GM21529 (cell line): Measurements from ENCODE around the gene SRPK2.

Experiments used
- ATAC-seq: cut with Tn5 transposase; IDR thresholded peaks from one replicate; pipeline ENCODE4 v1.9.1; 2021; ENCODE audit not compliant: unreplicated experiment

Gene SRPK2

DNA sequence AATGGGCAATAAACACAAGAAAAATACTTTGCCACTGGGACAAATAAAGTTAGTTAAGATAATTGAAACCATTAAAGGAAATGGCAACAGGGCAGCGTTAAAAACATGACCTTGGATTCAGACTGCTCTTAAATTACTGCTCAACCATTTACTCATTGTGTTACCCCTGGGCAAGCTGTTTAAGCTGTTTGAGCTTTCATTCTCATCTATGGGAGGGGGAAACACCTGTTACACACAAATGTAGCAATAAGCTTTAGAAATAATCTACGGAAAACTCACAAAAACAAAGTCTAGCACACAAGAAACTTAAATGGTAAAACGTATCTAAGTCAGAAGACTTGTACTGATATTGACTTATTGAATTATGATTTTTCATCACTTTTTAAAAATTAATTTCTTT, 237.6 kb downstream of the SRPK2 start:
- no peak for ATAC-seq

DNA sequence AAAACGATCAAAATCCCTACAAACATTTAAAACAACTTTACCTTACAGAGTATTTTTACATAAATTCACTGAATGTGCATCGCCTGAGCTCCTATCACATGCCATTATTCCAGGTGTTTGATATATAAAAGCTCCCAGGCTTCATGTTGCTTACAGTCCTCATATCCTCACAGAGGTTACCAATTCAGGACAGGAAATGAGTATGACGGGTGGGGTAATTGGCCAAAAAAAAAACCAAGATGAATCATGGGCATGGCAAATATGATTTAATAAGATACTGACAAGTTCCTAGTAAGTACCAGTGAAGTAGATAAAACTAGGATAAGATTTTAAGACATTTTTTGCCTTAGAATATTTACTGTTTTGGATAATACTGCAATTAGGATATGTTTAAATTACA, 238.9 kb downstream of the SRPK2 start:
- no peak for ATAC-seq

DNA sequence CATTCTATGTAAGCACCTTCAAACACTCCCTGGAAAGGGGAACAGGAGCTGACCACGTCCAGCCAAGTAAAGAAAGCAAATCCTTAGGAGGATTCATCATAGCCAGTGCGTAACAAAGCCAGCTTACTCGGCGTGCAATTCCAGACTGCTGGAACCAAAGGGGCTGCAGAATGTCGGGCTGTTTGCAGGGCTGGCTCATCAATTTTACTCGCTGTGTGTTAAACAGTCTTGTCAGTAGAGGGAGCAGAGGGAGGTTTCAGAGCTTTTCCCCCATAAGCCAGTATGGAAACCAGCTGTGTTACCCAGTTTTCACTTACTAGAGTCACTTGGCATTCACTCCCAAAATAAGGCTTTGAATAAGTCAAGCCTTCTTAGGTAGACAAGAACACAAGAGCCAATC, 247.7 kb downstream of the SRPK2 start:
- no peak for ATAC-seq

DNA sequence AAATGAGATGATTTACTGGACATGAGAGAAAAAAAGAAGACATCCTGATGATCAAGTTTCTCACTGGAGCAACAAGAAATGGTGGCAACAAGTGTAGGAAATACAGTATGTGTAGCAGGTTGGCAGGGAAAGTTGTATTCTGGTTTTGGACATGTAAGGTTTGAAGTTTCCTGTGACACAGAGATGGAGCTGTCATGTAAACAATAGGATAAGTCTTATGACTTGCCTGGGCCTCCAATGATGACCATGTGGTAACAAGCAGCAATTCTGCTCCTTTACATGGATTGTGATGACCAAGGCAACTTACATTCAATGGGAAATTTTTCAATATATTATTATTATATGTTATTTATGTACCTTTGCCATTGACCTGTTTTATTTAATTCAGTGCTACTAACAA, 249.3 kb downstream of the SRPK2 start:
- ATAC-seq, result no peak

DNA sequence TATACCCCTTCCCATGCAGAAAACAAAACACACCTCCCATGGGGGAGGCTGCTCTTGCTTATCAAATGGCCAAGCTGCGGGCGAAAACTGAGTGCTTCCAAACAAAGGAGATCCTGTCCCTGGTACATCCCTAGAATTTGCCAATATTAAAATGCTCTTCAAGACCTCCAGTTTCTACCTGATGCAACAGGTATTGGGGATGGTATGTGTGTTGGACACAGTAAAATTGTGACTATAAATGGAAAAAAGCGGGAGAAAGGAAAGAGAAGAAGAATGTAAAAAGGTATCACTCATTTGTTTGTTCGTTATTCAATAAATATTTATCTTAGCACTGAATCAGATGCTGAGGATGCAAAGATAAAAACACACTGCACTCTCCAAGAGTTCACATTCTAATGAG, 250.8 kb downstream of the SRPK2 start:
- no peak for ATAC-seq

DNA sequence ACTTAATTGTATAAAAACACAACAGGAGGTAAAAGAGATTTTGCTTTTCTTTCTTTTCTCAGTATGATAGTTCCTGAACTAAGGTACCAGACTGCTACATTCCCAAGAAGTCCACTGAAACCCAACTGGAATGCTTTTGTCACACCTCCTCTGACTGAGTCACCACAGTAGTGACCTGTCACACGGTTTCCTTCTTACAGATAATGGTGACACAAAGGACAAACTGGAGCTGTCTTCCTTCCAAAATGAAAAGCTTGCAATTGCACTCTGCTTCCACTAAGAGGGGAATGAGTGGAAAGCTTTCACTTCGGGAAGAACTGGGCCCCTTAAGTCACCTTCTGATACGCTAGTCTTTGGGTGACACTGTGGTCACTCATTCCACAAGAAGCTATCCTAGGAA, 252.5 kb downstream of the SRPK2 start:
- ATAC-seq, result no peak

DNA sequence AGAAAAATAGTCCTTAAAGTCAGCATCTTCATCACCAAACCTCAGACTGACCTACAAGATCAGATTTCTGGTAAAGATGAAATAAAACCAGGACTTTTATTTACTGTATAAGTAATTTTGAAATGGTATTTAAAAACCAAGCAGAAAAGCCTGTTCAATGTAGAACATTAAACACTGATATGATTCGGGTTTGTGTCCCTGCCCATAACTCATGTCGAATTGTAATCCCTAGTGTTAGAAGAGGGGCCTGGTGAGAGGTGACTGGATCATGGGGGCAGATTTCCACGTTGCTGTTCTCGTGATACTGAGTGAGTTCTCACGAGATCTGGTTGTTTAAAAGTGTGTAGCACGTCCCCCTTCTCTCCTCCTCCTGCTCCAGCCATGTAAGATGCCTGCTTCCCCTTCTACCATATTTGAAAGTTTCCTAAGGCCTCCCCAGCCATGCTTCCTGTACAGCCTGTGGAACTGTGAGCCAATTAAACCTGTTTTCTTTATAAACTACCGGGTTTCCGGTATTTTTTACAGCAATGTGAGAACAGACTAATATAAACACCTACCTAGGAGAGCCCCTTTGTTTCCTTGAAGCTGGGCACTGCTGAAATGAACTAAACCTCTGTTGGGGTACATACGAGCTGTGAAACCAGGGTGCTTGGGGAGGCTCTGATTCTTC, 254.6 kb downstream of the SRPK2 start:
- ATAC-seq, result no peak

DNA sequence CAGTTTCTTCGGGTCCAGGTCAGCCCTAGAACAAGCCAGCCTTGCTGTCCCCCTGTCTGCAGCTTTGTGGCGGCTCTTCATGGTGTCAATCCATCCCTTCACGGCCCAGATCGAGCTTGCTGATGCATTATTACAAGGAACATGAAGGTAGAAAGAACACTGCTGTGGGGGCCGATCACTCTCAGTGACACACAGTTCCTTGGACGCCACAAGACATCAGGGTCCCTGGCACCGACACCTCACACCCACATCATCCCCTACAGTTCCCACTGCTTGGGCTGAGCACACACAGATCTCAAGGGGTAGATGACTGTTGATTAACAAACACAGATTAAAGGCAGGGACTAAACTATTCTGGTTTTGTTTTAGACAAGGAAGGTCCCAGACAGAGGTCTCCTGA, 255.4 kb downstream of the SRPK2 start:
- ATAC-seq, result no peak

DNA sequence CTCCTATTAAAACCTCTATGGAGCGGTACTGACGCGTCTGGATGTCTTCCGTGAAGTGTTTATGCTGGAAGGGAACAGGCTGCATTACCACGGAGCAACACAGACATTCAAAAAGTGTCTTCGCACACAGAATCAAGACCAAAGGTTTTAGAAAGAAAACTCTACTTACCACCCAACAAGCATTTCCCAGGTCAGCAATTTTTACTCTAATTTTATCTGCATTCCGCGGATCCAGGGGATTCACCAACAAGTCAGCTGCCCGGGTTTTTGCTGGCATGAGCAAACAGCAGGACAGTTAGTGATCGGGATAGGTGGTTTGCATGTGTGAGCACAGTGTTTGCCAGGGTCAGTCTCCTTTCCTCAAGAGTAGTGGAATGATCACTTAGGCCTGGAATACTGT, 255.9 kb downstream of the SRPK2 start:
- no peak for ATAC-seq

DNA sequence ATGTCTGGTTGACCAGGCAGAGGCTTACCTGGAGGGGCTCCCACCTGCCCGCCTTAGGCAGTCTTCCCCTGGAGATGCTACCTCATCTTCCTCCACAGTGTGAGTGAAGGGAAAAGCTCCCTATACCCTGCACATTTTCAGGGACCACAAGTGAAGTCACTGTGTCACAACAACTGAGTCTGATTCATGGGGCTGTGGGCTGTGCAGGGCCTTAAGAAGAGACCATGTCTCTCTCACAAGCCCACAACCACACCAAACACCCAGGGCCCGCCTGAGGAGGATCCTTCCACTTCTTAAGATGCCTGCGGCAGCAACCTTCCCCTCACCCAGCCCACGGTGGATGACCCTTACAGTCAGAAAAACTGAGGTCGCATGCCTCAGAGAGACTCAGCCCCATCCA, 256.4 kb downstream of the SRPK2 start:
- ATAC-seq, result no peak

DNA sequence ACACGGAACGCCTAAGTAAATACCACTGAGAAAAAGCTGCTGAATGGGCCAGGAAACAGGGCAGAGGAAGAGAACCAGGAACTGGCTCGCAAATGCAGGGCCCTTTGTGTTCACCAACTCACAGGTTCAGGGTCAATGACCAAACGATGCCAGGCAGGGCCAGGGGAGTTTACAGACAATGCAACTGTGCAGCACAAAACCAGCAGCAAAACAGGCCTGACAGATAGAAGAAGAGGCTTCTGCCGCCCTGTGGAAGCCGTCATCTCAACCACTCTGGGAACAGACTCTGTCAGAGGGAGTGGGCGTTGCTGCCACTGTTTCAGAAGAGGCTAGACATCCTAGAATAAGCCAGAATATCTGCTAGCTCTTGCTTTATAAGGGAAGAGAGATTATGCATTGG, 256.8 kb downstream of the SRPK2 start:
- no peak for ATAC-seq

DNA sequence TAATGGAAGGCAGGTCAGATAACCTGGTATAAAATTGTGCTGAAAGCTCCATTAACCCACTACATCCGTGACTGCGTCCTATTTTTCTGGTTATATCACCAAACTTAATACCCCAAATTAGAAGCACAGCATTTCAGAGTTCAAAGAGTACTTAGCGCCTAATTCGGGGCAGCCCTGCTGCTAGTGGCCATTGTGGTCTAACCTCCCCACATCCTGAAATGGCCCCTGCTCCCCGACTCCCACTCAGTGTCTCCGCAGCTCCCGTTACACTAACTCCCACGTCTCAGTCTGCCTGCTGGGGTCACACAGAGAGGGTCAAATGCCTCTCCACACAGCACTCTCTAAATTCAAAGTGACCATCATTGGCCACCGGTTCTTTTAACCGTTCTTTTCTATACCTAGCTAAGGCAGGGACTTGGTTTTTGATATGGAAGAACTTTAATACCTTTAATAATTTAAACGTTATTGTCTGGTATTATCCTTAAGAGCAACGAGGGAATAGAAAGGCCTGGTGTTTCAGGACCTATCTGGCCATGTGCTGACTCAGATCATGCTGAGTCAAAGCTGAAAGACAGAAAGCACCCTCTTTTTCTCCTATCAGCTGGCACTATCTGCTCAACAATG, 257.6 kb downstream of the SRPK2 start:
- ATAC-seq, result peak; percentile 85

DNA sequence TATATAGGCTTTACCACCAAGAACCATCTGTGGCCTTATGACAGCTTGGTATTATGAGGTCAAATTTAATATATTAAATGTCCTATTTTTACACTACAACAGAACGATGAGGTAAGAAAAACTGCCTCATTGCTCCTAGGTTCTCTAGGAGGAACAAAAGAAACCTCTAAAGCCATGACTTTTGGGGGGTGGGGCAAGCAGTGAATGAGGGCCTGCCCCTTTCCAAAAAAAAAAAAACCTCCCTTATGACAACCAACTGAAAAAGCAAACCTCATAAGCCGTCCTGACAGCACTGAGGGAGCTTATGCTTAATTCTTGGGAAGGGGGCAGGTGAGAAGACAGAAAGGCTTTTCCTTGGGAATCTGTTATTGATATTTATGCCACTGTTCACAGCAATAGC, 258.1 kb downstream of the SRPK2 start:
- ATAC-seq, result no peak

DNA sequence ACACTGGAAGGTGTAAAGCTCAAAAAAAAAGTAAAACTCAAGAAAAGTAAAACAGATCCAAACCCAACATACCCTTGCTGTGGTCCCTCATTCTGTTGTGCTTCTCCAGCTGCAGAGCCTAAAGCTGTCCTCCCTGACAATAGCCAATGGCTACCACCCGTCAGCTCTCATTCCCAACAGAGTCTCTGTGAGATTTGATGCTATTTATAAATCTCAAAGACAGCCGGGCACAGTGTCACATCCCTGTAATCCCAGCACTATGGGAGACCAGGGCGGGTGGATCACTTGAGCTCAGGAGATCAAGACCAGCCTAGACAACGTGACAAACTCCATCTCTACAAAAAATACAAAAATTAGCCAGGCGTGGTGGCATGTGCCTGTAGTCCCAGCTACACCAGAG, 258.7 kb downstream of the SRPK2 start:
- ATAC-seq, result no peak

DNA sequence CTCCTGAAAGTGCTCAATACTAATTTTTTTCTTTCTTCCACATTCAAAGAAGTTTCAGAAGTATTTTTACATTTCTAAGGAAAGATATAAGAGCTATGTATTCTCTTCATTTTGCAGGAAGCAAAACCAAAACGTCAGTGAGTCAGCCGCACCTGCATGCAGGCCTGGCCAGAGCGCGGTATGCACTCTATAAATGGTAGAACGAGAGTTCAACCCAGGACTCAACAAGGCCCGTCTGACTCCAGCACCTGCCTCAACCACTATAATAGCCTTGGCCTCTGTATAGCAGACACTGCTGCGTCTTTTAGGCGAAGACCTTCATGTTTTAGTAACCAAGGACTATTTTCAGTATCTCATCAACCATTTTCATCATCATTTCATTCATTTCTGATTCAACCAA, 261.5 kb downstream of the SRPK2 start:
- ATAC-seq, result no peak

DNA sequence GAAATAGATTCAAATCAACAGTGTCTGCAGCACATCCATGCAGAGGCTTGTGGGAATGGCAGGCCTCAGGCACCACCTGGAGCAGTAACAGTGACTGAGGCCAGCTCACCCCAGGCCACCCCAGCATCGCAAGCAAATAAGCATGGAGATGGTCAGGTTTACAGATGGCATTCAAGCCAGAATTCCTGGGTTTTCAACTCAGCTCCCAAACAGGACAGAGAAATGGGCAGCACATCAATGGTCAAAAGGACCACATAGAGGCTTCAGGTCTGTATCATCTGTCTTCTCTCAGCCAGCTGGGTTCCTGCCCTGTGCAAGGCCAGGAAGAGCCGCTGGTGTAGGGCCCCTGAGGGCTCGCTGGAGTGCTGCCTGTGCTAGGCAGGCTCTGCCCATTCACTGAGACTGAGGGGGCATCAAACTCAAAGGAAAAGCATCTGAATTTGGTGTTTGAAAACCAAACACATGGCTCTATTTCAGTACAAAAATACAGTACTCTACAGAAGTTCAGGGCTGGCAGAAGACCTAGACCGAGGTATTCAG, 262.2 kb downstream of the SRPK2 start:
- no peak for ATAC-seq

DNA sequence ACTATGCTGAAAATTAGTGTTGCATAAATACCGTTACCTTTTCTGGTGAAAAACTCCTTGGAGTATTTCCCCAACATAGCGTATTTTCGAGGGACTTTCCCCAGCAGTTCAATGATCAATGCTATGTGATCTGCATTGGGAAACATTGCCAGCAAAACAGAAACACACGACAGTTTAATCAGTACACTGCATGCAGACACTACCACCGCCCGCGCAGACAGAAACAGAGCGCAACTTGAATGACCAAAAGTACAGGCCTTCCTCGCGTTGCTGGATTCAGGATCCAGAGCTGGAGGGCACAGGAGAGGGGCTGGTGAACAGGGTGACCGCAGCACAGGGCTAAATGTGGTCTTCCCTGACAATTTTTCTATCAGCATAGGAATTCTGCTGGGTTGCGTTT, 263.0 kb downstream of the SRPK2 start:
- no peak for ATAC-seq

DNA sequence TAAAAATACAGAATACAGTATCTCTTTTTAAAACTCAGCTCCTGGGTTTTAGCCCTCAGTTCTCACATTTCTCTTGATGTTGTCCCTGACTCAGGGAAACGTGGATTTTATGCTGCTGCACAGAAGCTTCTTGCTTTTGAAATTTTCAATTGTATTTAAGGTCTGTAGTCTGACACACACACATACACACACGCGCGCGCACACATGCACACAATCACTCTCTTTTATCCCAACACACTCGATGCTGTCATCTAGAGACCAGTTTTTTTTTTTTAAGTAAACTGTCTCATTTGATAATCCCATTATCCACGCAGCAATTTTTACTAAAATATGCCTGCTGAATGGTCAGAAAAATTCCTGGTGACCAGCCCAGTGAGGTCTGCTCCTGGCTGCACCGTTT, 266.1 kb downstream of the SRPK2 start:
- ATAC-seq, result no peak

DNA sequence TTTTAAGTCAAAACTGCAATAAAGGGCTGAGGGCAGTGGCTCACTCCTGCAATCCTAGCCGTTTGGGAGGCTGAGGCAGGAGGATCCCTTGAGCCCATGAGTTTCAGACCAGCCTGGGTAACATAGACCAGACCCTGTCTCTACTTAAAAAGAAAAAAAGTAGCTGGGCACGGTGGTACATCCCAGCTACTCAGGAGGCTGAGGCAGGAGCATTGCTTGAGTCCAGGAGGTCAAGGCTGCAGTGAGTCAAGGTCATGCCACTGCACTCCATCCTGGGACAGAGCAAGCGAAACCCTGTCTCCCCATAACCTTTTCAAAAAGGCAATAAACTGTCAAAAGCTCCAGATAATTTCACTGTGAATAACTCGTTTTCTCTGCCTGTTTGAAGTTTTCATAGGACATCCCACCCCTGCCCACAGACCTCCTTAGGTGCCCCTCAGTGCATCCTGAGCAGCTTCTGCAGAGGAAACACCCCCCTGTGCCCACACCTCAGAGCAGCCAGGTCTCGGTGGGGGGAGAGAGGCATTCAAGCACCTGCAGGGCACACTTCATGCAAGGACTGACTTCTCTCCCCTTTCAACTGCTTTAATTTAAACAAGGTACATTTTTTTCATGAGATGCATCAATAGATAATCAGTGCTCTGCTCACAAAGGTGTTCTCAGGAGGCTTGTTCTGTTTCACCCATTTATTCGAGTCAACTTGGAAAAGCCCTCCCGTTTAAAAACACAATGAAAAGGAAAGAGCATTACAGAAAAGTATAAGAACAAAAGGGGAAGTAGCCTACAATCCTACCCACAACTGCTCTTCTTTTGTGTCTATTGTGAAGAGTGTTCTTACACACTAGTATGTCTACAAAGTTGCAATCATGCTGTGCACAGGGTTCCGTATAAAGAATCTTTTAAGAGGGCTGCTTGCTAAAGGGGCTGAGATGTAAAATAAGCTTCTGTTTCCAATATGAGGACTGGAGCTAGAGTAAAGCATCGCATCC, 269.8 kb downstream of the SRPK2 start:
- ATAC-seq, result peak; percentile 57

DNA sequence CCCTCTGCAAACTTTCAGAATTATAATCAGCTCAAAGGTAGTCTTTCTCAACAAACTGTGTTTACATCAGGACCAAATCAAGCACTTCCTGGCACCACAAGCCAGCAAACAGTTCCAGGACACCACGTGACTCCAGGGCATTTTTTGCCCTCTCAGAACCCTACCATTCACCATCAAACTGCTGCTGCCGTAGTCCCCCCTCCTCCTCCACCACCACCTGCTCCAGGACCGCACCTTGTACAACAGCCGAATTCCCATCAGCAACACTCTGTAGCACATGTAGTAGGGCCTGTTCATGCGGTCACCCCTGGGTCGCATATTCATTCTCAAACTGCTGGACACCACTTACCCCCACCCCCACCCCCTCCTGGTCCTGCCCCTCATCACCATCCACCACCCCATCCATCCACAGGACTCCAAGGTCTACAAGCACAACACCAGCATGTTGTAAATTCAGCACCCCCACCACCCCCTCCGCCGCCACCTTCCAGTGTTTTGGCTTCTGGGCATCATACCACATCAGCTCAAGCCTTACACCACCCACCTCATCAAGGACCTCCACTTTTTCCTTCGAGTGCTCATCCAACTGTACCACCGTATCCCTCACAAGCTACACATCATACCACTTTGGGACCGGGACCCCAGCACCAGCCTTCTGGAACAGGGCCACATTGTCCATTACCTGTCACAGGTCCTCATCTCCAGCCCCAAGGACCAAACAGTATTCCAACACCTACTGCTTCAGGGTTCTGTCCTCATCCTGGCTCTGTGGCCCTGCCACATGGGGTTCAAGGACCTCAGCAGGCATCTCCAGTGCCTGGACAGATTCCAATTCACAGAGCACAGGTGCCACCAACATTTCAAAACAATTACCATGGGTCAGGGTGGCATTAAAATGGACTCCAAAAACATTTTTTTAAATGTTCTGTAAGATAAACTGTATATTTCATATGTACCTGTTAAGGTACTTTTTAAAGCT, 276.0 kb downstream of the SRPK2 start:
- ATAC-seq, result no peak

DNA sequence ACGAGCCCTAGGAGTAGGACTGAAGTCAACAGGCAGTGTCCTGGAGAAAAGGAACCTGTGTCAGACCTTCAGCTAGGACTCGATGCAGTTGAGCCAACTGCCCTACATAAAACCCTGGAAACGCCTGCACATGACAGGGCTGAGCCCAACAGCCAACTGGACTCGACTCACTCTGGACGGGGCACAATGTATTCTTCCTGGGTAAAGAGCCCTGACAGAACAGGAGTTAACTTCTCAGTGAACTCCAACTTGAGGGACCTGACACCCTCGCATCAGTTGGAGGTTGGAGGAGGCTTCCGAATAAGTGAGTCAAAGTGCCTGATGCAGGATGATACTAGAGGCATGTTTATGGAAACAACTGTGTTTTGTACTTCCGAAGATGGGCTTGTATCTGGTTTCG, 281.3 kb downstream of the SRPK2 start:
- ATAC-seq, result no peak
